ENCODE data around the gene ORC3. TPM values are rescaled to one million over a fixed set of nuclear protein-coding genes. Genes with fewer than 3 reads are reported as not detected.

The ORC3 gene
- total and polyA plus RNA-seq, 12 donors: 21.1 to 61.3 (median 30.6) TPM

- peaks cover 0 to 4% of the 10 kb centered on the region in 2 donors for H3K36me3 ChIP-seq (replicated peaks in 1 of 2)
- no peak overlapping the region for H3K27ac ChIP-seq
- TF ChIP-seq, protein P1, sequence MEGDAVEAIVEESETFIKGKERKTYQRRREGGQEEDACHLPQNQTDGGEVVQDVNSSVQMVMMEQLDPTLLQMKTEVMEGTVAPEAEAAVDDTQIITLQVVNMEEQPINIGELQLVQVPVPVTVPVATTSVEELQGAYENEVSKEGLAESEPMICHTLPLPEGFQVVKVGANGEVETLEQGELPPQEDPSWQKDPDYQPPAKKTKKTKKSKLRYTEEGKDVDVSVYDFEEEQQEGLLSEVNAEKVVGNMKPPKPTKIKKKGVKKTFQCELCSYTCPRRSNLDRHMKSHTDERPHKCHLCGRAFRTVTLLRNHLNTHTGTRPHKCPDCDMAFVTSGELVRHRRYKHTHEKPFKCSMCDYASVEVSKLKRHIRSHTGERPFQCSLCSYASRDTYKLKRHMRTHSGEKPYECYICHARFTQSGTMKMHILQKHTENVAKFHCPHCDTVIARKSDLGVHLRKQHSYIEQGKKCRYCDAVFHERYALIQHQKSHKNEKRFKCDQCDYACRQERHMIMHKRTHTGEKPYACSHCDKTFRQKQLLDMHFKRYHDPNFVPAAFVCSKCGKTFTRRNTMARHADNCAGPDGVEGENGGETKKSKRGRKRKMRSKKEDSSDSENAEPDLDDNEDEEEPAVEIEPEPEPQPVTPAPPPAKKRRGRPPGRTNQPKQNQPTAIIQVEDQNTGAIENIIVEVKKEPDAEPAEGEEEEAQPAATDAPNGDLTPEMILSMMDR (IDR thresholded peaks at IDR 0.05): no peak
- TF ChIP-seq POLR2A (IDR thresholded peaks at IDR 0.05): no peak
Observed at GRCh38 chr6:87667032-87667431, 77.1 kb downstream of the ORC3 start.

GRCh38 chr6:87668013-87668412 is 78.1 kb downstream of the ORC3 start:
- TF ChIP-seq, protein P1 (IDR thresholded peaks at IDR 0.05): no peak
- TF ChIP-seq POLR2A (IDR thresholded peaks at IDR 0.05): no peak
- Histone ChIP-seq H3K36me3 (replicated peaks in 1 of 2) (peaks cover 0 to 4% of the 10 kb centered on the region in 2 donors), H3K27ac (no peak overlapping the region), H3K4me3 (no peak overlapping the region), H3K9me3 (replicated peaks in 1 of 3) (no peaks in the 10 kb centered on the region), H3K4me1 (replicated peaks in 1 of 2) (peaks cover 0 to 9% of the 10 kb centered on the region in 2 donors), H3K27me3 (no peaks in the 10 kb centered on the region)
- DNase-seq: no peak
- intact Hi-C loops (cut with DNase I): no loop called here
- 90 to 97% (median 93%) methylated on average over 2 of the region's 2 CpGs for WGBS, 4 donors

More at GRCh38 chr6:87667032-87667431, 77.1 kb downstream of the ORC3 start:
- Histone ChIP-seq H3K9me3 (replicated peaks in 1 of 3) (no peaks in the 10 kb centered on the region), H3K4me3 (no peak overlapping the region), H3K27me3 (no peaks in the 10 kb centered on the region), H3K4me1 (replicated peaks in 1 of 2) (peaks cover 0 to 2% of the 10 kb centered on the region in 2 donors)
- no peak for DNase-seq
- intact Hi-C loops (cut with DNase I): no loop called here

DNA sequence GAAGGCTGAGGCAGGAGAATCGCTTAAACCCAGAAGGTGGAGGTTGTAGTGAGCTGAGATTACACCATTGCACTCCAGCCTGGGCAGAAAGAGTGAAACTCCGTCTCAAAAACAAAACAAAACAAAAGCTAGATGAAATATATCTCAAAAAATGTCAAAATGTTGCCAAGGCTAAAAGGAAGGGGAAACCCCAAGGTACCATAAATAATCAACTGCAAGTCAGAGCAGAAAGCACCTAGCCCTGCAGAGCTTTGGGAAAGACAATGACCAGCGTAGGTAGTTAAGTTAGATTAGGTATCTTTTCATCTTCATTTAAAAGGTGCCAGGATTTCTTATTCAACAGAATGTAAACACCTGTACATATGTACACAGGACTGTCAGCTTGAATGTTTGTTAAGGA is 79.1 kb downstream of the ORC3 start:
- TF ChIP-seq, protein P1 (IDR thresholded peaks at IDR 0.05): no peak
- no peak for TF ChIP-seq POLR2A (IDR thresholded peaks at IDR 0.05)
- Histone ChIP-seq H3K4me1 (replicated peaks in 1 of 2) (peaks cover 0 to 9% of the 10 kb centered on the region in 2 donors), H3K4me3 (no peak overlapping the region), H3K9me3 (replicated peaks in 1 of 3) (no peaks in the 10 kb centered on the region), H3K27ac (no peak overlapping the region), H3K27me3 (no peaks in the 10 kb centered on the region), H3K36me3 (replicated peaks in 1 of 2) (peaks cover 0 to 8% of the 10 kb centered on the region in 2 donors)
- WGBS, 4 donors: 60 to 66% (median 61%) methylated on average over 3 of the region's 3 CpGs
- intact Hi-C loops (cut with DNase I): no loop called here
- DNase-seq: no peak

GRCh38 chr6:87670707-87671106 is 80.8 kb downstream of the ORC3 start:
- Histone ChIP-seq H3K27me3 (no peaks in the 10 kb centered on the region), H3K27ac (peak overlapping the region in 3 of 5 donors; percentile 56 to 69 (median 69)), H3K4me3 (no peak overlapping the region), H3K36me3 (replicated peaks in 1 of 2) (peaks cover 0 to 16% of the 10 kb centered on the region in 2 donors), H3K4me1 (replicated peaks in 1 of 2) (peaks cover 0 to 9% of the 10 kb centered on the region in 2 donors), H3K9me3 (replicated peaks in 1 of 3) (no peaks in the 10 kb centered on the region)
- 46 to 62% (median 51%) methylated on average over 2 of the region's 2 CpGs for WGBS, 4 donors
- TF ChIP-seq, protein P1 (IDR thresholded peaks at IDR 0.05): no peak
- no peak for TF ChIP-seq POLR2A (IDR thresholded peaks at IDR 0.05)
- intact Hi-C loops (cut with DNase I): no loop called here
- DNase-seq: no peak

All from adrenal gland (tissue), 12 donors.